TTC549 (cell line): ENCODE measurements around the gene MYEOV.

Source experiments
- FAIRE-seq: peaks from 2 replicates; lab custom pipeline; 2012; peaks lifted over from hg19 to GRCh38; lab: Jason Lieb, UNC

Gene MYEOV

DNA sequence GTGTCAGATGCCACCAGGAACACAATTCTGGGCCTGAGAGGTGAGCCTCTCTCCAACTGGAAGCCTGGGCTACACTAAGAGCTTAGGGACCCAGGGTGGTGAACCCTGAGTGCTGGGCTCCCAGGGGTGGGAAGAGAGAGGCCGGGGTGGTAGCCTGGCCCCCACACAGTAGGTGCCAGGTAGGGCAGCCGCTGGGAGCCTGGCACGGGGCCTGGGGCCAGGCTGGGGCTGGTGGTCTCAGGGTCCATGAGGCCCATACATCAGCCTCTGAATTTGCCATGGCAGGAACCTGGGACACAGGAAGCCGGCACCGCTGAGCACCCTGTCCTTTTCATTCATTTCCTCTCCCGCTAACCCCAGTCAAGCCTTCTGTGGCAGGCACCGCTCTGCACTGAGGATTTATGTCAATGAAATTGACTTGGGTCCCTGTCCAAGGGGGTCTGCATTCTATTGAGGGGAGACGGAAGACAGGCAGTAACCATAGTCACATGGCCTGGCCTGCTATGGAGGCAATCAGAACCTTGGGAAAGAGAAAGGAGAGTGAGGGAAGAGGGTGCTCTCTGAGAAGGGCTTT is 8.6 kb downstream of the MYEOV start:
- FAIRE-seq = no peak

DNA sequence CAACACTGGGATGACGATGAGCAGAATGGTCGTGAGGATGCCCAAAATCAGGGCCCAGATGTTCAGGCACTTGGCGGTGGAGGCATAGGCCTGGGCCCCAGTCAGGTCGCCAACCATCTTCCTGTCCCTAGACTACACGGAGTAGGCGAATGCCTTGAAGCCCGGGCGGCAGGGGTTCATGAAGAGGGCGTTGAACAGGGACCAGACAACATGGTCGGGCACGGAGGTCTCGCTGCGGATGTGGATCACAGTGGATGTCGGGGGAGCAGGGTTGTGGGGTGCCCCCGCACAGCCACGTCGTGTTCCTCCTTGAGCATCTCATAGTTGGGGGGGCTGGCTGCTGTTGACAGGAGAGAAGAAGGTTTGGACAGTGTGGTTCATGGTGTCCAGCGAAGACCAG is 9.5 kb downstream of the MYEOV start:
- no peak for FAIRE-seq

DNA sequence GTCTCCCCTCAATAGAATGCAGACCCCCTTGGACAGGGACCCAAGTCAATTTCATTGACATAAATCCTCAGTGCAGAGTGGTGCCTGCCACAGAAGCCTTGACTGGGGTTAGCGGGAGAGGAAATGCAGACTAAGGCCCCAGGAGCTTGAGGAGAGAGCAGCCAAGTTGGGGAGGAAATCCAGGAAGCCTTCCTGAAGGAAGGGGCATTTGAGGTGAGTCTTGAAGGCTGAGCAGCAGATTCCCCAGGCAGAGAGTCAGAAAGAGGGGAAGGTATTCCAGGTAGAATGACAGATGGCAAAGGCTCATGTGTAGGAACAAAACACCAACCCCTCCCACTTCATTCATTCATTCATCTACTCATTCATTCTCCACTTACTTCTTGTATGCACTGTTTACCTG is 10.3 kb downstream of the MYEOV start:
- no peak for FAIRE-seq

GRCh38 chr11:69304686-69305085 is 10.7 kb downstream of the MYEOV start:
- FAIRE-seq = no peak

DNA sequence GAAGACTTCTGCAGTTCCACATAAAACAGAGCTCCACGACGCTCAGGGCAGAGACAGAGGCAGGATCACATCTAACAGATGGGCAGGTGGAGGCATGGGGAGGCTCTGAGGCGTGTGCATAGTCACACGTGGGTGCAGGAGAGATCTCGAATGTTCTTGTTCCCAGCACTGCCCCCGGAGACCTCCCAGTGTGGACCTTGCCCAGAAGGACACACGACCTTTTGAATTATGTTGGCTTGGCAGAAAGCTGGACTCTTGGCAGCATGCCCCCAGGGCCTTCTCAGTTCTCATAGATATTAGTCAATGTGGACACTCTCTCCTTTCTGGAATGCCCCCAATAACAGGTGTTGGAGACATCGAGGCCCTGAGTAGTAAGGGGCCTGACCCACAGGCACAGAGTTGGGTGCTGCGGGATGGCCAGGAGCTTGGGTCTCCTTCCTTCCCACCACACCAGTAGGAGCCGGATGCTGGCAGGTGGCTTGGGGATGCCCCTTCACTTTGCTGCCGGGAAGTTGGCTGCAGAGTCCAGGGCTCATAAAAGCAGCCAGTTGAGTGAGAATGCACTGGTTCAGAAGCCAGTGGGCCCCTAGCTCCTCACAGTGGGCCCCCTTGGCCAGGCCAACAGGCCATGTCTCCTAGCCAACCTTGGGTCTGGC is 12.1 kb downstream of the MYEOV start:
- FAIRE-seq = no peak

- FAIRE-seq = no peak
Measured at GRCh38 chr11:69306821-69307220, 12.9 kb downstream of the MYEOV start.

- no peak for FAIRE-seq
Measured at GRCh38 chr11:69307421-69307820, 13.5 kb downstream of the MYEOV start.

- FAIRE-seq = no peak
Measured at GRCh38 chr11:69307871-69308431, 14.0 kb downstream of the MYEOV start.

DNA sequence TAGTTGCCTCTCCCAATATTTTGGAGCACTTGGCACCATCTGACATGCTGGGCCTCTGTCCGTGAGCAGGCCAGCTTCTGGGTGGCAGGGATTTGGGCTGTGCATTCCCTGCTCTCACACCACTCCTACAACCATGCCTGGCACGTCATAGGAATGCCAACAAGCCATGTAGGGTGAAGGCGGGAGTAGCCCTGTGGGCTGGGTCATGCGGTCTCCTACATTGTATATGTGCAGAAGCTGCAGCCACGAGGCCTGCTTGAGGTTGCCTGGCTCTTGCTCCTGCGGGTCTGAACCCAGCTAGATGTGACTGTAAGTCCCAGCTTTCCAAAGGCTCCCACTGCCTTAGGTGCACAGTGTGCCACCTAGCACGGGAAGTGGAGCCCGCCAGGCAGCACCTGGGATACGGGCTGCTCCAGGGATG is 14.5 kb downstream of the MYEOV start:
- FAIRE-seq = no peak

- FAIRE-seq = no peak
Measured at GRCh38 chr11:69308936-69309615, 15.1 kb downstream of the MYEOV start.

GRCh38 chr11:69309631-69310280 is 15.8 kb downstream of the MYEOV start:
- no peak for FAIRE-seq

- no peak for FAIRE-seq
Measured at GRCh38 chr11:69310351-69310750, 16.4 kb downstream of the MYEOV start.

- FAIRE-seq = no peak
Measured at GRCh38 chr11:69310934-69311766, 17.2 kb downstream of the MYEOV start.

DNA sequence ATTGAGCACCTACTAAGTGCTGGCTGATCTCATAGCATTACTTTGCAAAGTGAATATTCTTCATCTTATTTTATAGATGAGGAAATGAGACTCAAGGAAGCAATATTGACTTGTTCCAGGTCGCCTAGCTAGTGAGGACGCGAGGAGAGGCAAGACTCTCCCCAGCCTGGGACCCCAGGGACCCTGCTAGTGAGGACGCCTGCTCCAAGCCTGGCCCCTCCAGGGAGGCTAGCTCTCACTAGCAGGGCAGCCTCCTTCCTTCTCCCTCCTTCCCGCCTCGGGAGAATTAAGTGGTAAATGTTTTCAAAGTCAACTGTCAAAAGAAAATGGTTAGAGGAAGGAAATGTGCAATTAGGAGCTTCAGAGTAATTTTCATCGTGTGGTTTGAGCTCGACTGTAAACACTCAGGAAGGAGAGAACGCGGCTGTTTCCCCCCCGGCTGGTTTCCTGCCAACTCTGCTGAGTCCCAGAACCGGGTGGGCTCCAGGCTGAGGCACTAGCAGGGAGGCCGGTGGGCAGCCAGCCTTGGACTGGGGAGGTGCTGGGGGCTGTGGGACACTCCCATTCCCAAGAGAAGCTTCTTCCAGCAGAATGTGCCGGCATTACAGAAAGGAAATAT is 17.9 kb downstream of the MYEOV start:
- FAIRE-seq = no peak

GRCh38 chr11:69312453-69313404 is 18.8 kb downstream of the MYEOV start:
- no peak for FAIRE-seq

DNA sequence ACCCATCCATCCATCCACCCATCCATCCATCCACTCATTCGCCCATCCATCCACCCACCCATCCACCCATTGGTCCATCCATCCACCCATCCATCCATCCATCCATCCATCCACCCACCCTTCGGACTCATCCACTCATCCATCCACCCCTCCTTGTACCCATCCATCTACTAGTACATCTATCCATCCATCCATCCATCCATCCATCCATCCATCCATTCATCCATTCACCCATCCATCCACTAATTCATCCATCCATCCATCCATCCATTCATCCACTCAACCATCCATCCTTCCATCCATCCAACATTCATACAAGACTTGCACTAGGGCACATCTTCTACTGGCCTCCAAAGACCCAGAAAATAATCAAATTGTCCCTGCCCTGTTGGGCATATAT is 20.0 kb downstream of the MYEOV start:
- no peak for FAIRE-seq

DNA sequence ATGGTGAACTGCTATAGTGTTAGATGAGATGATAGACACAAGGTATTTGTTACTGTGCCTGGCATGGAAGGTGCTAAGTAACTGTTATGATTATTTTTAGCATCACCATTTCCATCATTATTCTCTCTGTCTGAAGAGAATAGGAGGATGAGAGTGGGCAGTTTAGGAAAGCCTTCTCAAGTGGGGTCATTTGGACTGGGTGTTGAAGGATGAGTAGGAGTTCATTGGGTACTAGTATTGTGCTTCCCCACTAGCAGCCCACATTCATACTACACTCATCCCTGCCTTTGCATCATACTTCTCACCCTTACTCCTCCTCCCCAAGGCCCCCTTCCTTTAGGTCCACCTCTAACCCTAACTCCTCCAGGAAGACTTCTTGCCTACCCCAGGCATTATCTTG is 20.6 kb downstream of the MYEOV start:
- FAIRE-seq = no peak

GRCh38 chr11:69316956-69317355 is 23.0 kb downstream of the MYEOV start:
- no peak for FAIRE-seq

GRCh38 chr11:69317401-69318092 is 23.6 kb downstream of the MYEOV start:
- FAIRE-seq = no peak

DNA sequence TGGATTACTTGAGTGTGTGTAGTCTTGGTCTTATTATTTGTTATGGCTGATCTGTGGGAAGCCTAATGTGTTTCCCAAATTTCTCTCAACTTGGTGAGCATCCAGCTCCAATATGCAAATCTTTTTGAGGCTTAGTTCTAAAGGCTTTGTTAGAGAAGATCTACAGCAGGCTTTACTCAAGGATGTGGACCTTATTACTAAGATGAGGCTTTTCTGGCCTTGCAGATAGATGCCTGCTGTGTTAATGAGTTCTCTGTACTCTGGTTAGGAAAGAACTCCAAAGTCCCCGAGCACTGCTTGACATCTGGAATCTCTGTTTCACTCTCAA is 24.1 kb downstream of the MYEOV start:
- FAIRE-seq = no peak
